PC-9 (cell line): ENCODE results near the gene TYRP1. TPM values are rescaled to one million over a fixed set of nuclear protein-coding genes. Genes with fewer than 3 reads are reported as not detected.

ENCODE experiments used
- BruUV-seq: library from RNA; stranded (reverse); fragments of 400-500 nt; replicated peaks from 2 replicates; lab custom pipeline; 2021; lab: Mats Ljungman, UMichigan
- CTCF ChIA-PET: fragments of 300-600 bp; sonication (Branson Sonifier 250); formaldehyde crosslinking; loops from one replicate; lab custom pipeline; 2022; ENCODE audit warnings: antibody characterized with exemption; lab: Charles Lee
- POLR2A ChIA-PET: fragments of 300-600 bp; sonication (Branson Sonifier 250); formaldehyde crosslinking; loops from one replicate; lab custom pipeline; 2022; ENCODE audit warnings: antibody characterized with exemption; ENCODE audit not compliant: unreplicated experiment; lab: Charles Lee
- DNase-seq, 2 experiments: peaks; one replicate each; pipeline versions ENCODE4 v3.0.0 to v3.0.0-alpha.2; 2015 to 2022; ENCODE audit warnings: mixed read lengths in 1 of 2
- H2AFZ ChIP-seq: fragments of 200-600 bp; sonication (generic); 2 replicates; pipeline ENCODE4 v1.8.1; 2017; ENCODE audit warnings: antibody characterized with exemption
- H3F3A ChIP-seq: fragments of 200-600 bp; sonication (generic); 2 replicates; pipeline ENCODE4 v1.8.1; 2017; ENCODE audit warnings: antibody characterized with exemption, mild to moderate bottlenecking, low read depth; ENCODE audit not compliant: insufficient read depth
- H3K27ac ChIP-seq: fragments of 200-600 bp; sonication (generic); 2 replicates; pipeline ENCODE4 v1.6.1; 2016; ENCODE audit warnings: mixed run types
- H3K27me3 ChIP-seq: fragments of 200-600 bp; sonication (generic); 2 replicates; pipeline ENCODE4 v1.6.1; 2016; ENCODE audit warnings: low read depth, mixed run types; ENCODE audit not compliant: insufficient read depth
- H3K36me3 ChIP-seq: fragments of 200-600 bp; sonication (generic); 2 replicates; pipeline ENCODE4 v1.6.1; 2016; ENCODE audit warnings: low read depth, mixed run types
- H3K4me1 ChIP-seq: fragments of 200-600 bp; sonication (generic); replicated peaks from 2 replicates; pipeline ENCODE4 v1.6.1; 2016; ENCODE audit warnings: mixed run types; ENCODE audit not compliant: insufficient read depth
- H3K4me2 ChIP-seq: fragments of 200-600 bp; sonication (generic); 2 replicates; pipeline ENCODE4 v1.6.1; 2017; ENCODE audit warnings: mixed run types
- H3K4me3 ChIP-seq: fragments of 200-600 bp; sonication (generic); 2 replicates; pipeline ENCODE4 v1.6.1; 2016; ENCODE audit warnings: mixed run types
- H3K79me2 ChIP-seq: fragments of 200-600 bp; sonication (generic); 2 replicates; pipeline ENCODE4 v1.6.1; 2017; ENCODE audit warnings: low read depth, mixed run types
- H3K9me2 ChIP-seq: fragments of 200-600 bp; sonication (generic); 2 replicates; pipeline ENCODE4 v1.8.1; 2017; ENCODE audit warnings: mild to moderate bottlenecking; ENCODE audit not compliant: insufficient read depth
- H3K9me3 ChIP-seq: fragments of 200-600 bp; sonication (generic); 2 replicates; pipeline ENCODE4 v1.8.1; 2016; ENCODE audit warnings: low read depth; ENCODE audit not compliant: insufficient read depth
- H4K20me1 ChIP-seq: fragments of 200-600 bp; sonication (generic); 2 replicates; pipeline ENCODE4 v1.8.1; 2017; ENCODE audit not compliant: insufficient read depth
- CTCF ChIP-seq: fragments of 200-600 bp; sonication (generic); conservative IDR thresholded peaks from 2 replicates; pipeline ENCODE4 v1.6.1; 2017; ENCODE audit warnings: mixed run types, antibody characterized with exemption, mild to moderate bottlenecking, moderate library complexity
- EZH2 ChIP-seq: fragments of 200-600 bp; sonication (generic); IDR thresholded peaks from 2 replicates; pipeline ENCODE4 v1.8.0; 2017; ENCODE audit warnings: antibody characterized with exemption, low read depth
- intact Hi-C: fragments of 100-400 bp; cut with micrococcal nuclease; formaldehyde crosslinking; loops from one replicate; pipeline ENCODE4 v1.10.0; 2022; ENCODE audit not compliant: unreplicated experiment
- total RNA-seq: library from RNA; stranded (reverse); gene quantifications from 2 replicates; pipeline ENCODE4 v1.2.3, GENCODE V29; 2021

The TYRP1 gene
- total RNA-seq, 1 experiment from 2014 or later: not detected

GRCh38 chr9:12732971-12733370 is 39.8 kb downstream of the TYRP1 start:
- Histone ChIP-seq H2AFZ (no peak overlapping the region), H3K9me2 (no peaks in the 10 kb centered on the region), H3K27me3 (no peaks in the 10 kb centered on the region), H3K36me3 (no peaks in the 10 kb centered on the region), H3K79me2 (no peaks in the 10 kb centered on the region), H4K20me1 (no peaks in the 10 kb centered on the region), H3K9me3 (no peaks in the 10 kb centered on the region), H3K4me3 (no peak overlapping the region), H3K27ac (no peak overlapping the region), H3F3A (no peaks in the 10 kb centered on the region), H3K4me2 (no peak overlapping the region), H3K4me1 (no peaks in the 10 kb centered on the region)
- ChIA-PET POLR2A (no interaction called here), CTCF (no interaction called here)
- intact Hi-C loops: no loop called here
- no peak for TF ChIP-seq CTCF
- BruUV-seq: no TSS peak
- no peak for DNase-seq

GRCh38 chr9:12735665-12736064 is 42.5 kb downstream of the TYRP1 start:
- H3K4me1 ChIP-seq: no peaks in the 10 kb centered on the region
- ChIA-PET POLR2A (interaction anchor here (0.6 kb wide), 1 partner anchor 409 kb away, joined by 9 read pairs; no protein-coding TSS in a partner anchor), CTCF (no interaction called here)
- no peaks in the 10 kb centered on the region for H3F3A ChIP-seq
- DNase-seq: no peak
- H3K36me3 ChIP-seq: no peaks in the 10 kb centered on the region
- no peaks in the 10 kb centered on the region for H3K9me3 ChIP-seq
- H3K79me2 ChIP-seq: no peaks in the 10 kb centered on the region
- H3K4me2 ChIP-seq: no peak overlapping the region
- no peaks in the 10 kb centered on the region for H3K27me3 ChIP-seq
- intact Hi-C loops: no loop called here
- H4K20me1 ChIP-seq: no peaks in the 10 kb centered on the region
- TF ChIP-seq EZH2 (no peak), CTCF (no peak)
- no peak overlapping the region for H3K4me3 ChIP-seq
- no peak overlapping the region for H2AFZ ChIP-seq
- no peaks in the 10 kb centered on the region for H3K9me2 ChIP-seq
- BruUV-seq: no TSS peak
- H3K27ac ChIP-seq: no peak overlapping the region

- BruUV-seq: no TSS peak
- intact Hi-C loops: no loop called here
- H3F3A ChIP-seq: no peaks in the 10 kb centered on the region
- no peak overlapping the region for H2AFZ ChIP-seq
- H4K20me1 ChIP-seq: no peaks in the 10 kb centered on the region
- no peak for TF ChIP-seq EZH2
- no peak for TF ChIP-seq CTCF
- H3K9me2 ChIP-seq: no peaks in the 10 kb centered on the region
- no peaks in the 10 kb centered on the region for H3K79me2 ChIP-seq
- no peak overlapping the region for H3K4me2 ChIP-seq
- DNase-seq: no peak
- no peaks in the 10 kb centered on the region for H3K4me1 ChIP-seq
- H3K27me3 ChIP-seq: no peaks in the 10 kb centered on the region
- H3K27ac ChIP-seq: no peak overlapping the region
- POLR2A ChIA-PET: interaction anchor here (0.7 kb wide), 1 partner anchor 22 kb away, joined by 7 read pairs; no protein-coding TSS in a partner anchor
- CTCF ChIA-PET: interaction anchor here (0.5 kb wide), 1 partner anchor 175 kb away, joined by 12 read pairs; no protein-coding TSS in a partner anchor
- no peaks in the 10 kb centered on the region for H3K9me3 ChIP-seq
- no peaks in the 10 kb centered on the region for H3K36me3 ChIP-seq
- no peak overlapping the region for H3K4me3 ChIP-seq
Observed at GRCh38 chr9:12737871-12738270, 44.7 kb downstream of the TYRP1 start.
